C4-2B (cell line): ENCODE results near the gene GOLT1A.

Experiments used
- CTCF ChIP-seq: fragments of 450-650 bp; conservative IDR thresholded peaks from 2 replicates; pipeline ENCODE4 v1.5.1; 2017; ENCODE audit warnings: mild to moderate bottlenecking
- ZFX ChIP-seq: fragments of 450-650 bp; IDR thresholded peaks from 2 replicates; pipeline ENCODE4 v1.6.1; 2017

GRCh38 chr1:204155881-204156280, 57.9 kb downstream of the GOLT1A start:
- TF ChIP-seq ZFX (no peak), CTCF (no peak)
